Hepatocyte (in vitro differentiated cells): ENCODE measurements around the gene MAP4.

Source experiments
- CTCF ChIP-seq: fragments of 200-600 bp; sonication (generic); IDR thresholded peaks from 2 replicates; pipeline ENCODE4 v1.5.1; 2016; ENCODE audit warnings: antibody characterized with exemption, mild to moderate bottlenecking; ENCODE audit not compliant: poor library complexity
- EZH2phosphoT487 ChIP-seq: fragments of 200-600 bp; sonication (generic); IDR thresholded peaks from one replicate; pipeline ENCODE4 v1.6.1; 2018; ENCODE audit warnings: antibody characterized with exemption, mild to moderate bottlenecking, low read depth, moderate library complexity; ENCODE audit not compliant: unreplicated experiment, severe bottlenecking

GRCh38 chr3:47867451-47868044, 148.7 kb downstream of the MAP4 start:
- TF ChIP-seq CTCF (no peak), EZH2phosphoT487 (no peak)
